ENCODE results near the gene CENPO. TPM values are rescaled to one million over a fixed set of nuclear protein-coding genes. Genes with fewer than 3 reads are reported as not detected.

The CENPO gene
- total RNA-seq, 1 donor from 2014 or later: 69.3 TPM

- TF ChIP-seq CTCF (conservative IDR thresholded peaks at IDR 0.05): no peak
- Mint-ChIP-seq H3K27ac (ENCODE audit: unreplicated experiment) (no peak overlapping the region), H3K36me3 (ENCODE audit: low read depth) (no peaks in the 10 kb centered on the region), H3K4me3 (peak overlapping the region; percentile 20), H3K27me3 (ENCODE audit: low read depth) (no peaks in the 10 kb centered on the region), H3K9me3 (peaks cover 3% of the 10 kb centered on the region), H3K4me1 (peaks cover 33% of the 10 kb centered on the region)
- no peak for DNase-seq (ENCODE audit: low read depth, low spot score)
Observed at GRCh38 chr2:24787532-24787931, 5.7 kb upstream of the CENPO start.

DNA sequence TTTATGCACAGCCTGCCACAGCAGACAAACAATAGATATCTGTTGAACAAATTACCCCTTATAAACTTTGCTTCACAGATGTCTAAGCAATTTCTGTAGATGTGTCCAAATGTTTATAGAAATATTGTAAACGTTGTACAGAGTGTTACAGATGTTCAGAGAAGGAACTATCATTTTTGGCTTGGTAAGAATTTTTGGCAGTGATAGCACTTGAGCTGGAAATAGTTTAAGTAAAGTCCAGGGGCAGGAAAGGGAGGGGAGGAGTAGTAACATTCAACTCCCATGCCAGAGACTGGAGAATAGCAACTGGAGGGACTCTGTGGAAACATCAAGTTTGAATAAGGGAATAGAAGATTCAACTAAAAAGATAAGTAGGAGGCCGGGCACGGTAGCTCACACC is 4.4 kb upstream of the CENPO start:
- H3K4me1 Mint-ChIP-seq: peaks cover 42% of the 10 kb centered on the region
- no peak for DNase-seq (ENCODE audit: low read depth, low spot score)
- H3K4me3 Mint-ChIP-seq: peak overlapping the region; percentile 45
- H3K27ac Mint-ChIP-seq (ENCODE audit: unreplicated experiment): no peak overlapping the region
- no peaks in the 10 kb centered on the region for H3K27me3 Mint-ChIP-seq (ENCODE audit: low read depth)
- no peaks in the 10 kb centered on the region for H3K36me3 Mint-ChIP-seq (ENCODE audit: low read depth)
- peaks cover 3% of the 10 kb centered on the region for H3K9me3 Mint-ChIP-seq
- no peak for TF ChIP-seq CTCF (conservative IDR thresholded peaks at IDR 0.05)

DNA sequence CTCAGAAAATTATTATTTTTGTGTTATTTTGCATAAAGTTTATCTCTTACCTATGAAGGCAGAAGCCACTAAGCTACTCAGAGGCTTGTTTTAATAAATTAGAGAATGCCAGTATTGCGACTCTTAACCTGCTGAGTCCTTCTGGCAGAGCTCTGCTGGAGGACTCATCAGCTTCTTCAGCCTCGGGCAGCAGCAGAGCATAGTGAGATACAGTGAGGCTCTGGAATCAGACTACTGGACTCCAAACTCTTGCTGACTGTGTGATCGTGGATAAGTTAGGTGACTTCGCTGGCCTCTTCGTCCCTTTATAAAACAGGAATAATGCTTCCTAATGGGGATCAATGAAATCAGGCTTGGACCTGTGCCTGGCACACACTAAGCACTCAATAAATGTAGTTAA is 1.8 kb upstream of the CENPO start:
- Mint-ChIP-seq H3K4me1 (peaks cover 58% of the 10 kb centered on the region), H3K27ac (ENCODE audit: unreplicated experiment) (no peak overlapping the region), H3K36me3 (ENCODE audit: low read depth) (peaks cover 2% of the 10 kb centered on the region), H3K4me3 (peak overlapping the region; percentile 89), H3K27me3 (ENCODE audit: low read depth) (no peaks in the 10 kb centered on the region), H3K9me3 (no peaks in the 10 kb centered on the region)
- TF ChIP-seq CTCF (conservative IDR thresholded peaks at IDR 0.05): no peak
- DNase-seq (ENCODE audit: low read depth, low spot score): no peak

DNA sequence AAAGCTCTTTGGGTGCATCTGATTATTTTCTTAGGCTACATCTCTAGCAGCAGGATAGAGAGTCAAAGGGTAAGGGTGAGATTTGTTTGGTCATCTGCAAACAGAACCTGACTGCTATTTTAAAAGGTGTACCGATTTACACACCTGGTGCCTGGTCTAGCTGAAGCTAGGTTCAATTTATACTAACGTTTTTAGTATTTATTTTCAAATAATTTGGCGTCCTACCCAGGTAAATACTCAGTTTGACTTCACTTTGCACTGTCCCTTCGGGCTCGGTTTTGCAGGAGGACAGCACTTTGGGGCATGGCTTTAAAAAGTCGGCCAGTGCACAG is 717 bp upstream of the CENPO start:
- Mint-ChIP-seq H3K27ac (ENCODE audit: unreplicated experiment) (peak overlapping the region; percentile 100), H3K4me3 (peak overlapping the region; percentile 100), H3K27me3 (ENCODE audit: low read depth) (no peaks in the 10 kb centered on the region), H3K36me3 (ENCODE audit: low read depth) (peaks cover 13% of the 10 kb centered on the region), H3K4me1 (peaks cover 66% of the 10 kb centered on the region), H3K9me3 (no peaks in the 10 kb centered on the region)
- TF ChIP-seq CTCF (conservative IDR thresholded peaks at IDR 0.05): no peak
- no peak for DNase-seq (ENCODE audit: low read depth, low spot score)

GRCh38 chr2:24793761-24794435 is 673 bp downstream of the CENPO start:
- H3K27me3 Mint-ChIP-seq (ENCODE audit: low read depth): no peaks in the 10 kb centered on the region
- peaks cover 60% of the 10 kb centered on the region for H3K4me1 Mint-ChIP-seq
- DNase-seq (ENCODE audit: low read depth, low spot score): peak; percentile 39
- TF ChIP-seq CTCF (conservative IDR thresholded peaks at IDR 0.05): no peak
- no peaks in the 10 kb centered on the region for H3K9me3 Mint-ChIP-seq
- peak overlapping the region; percentile 100 for H3K4me3 Mint-ChIP-seq
- H3K27ac Mint-ChIP-seq (ENCODE audit: unreplicated experiment): peak overlapping the region; percentile 100
- H3K36me3 Mint-ChIP-seq (ENCODE audit: low read depth): peaks cover 23% of the 10 kb centered on the region

Data from neural crest cell (in vitro differentiated cells).